ENCODE measurements around the gene ZDHHC5. TPM values are rescaled to one million over a fixed set of nuclear protein-coding genes. Genes with fewer than 3 reads are reported as not detected.

The ZDHHC5 gene
- total RNA-seq, 1 donor from 2014 or later, result 89.8 TPM

GRCh38 chr11:57741132-57742086 is 73.5 kb downstream of the ZDHHC5 start, which contains the start of gene SELENOH:
TSS of gene SELENOH (plus strand) at chr11:57741491. CDS start at chr11:57741596, 105 bp downstream.
- H3K36me3 ChIP-seq (ENCODE audit: insufficient read depth, low read length), result peaks cover 35% of the 10 kb centered on the region
- no peaks in the 10 kb centered on the region for H3K9me3 Mint-ChIP-seq (ENCODE audit: unreplicated experiment)
- peak within 1 kb of the TSS; percentile 92 for H3K27ac Mint-ChIP-seq (ENCODE audit: unreplicated experiment)

DNA sequence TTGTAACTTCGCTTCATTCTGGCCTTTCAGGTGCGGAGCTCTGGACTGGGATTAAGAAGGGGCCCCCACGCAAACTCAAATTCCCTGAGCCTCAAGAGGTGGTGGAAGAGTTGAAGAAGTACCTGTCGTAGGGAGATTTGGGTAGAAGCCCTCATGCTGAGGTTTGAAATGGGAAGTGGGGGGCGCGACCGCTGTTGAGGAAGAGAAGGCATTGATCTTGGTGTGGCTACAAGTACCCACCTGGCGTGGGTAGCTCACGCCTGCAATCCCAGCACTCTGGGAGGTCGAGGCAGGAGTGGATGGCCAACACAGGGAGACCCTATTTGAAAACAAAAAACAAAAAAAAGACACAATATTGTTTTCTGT is 74.2 kb downstream of the ZDHHC5 start:
- H3K36me3 Mint-ChIP-seq (ENCODE audit: low read depth, unreplicated experiment), result peaks cover 21% of the 10 kb centered on the region
- H3K27ac Mint-ChIP-seq (ENCODE audit: unreplicated experiment), result peak overlapping the region; percentile 92
- no peak for FAIRE-seq
- peak overlapping the region; percentile 69 for H3K27ac ChIP-seq (ENCODE audit: low read depth, low read length)
- TF ChIP-seq EZH2 (IDR thresholded peaks at IDR 0.05; ENCODE audit: insufficient read depth, low read length), result no peak
- TF ChIP-seq CTCF (IDR thresholded peaks at IDR 0.05; ENCODE audit: insufficient read depth, low read depth, low read length), result no peak
- H3K9ac ChIP-seq (ENCODE audit: low read length), result peak overlapping the region; percentile 94
- H3K4me1 Mint-ChIP-seq (ENCODE audit: low read depth, unreplicated experiment), result peaks cover 10% of the 10 kb centered on the region
- H3K9me3 Mint-ChIP-seq (ENCODE audit: unreplicated experiment), result no peaks in the 10 kb centered on the region
- peaks cover 35% of the 10 kb centered on the region for H3K36me3 ChIP-seq (ENCODE audit: insufficient read depth, low read length)
- no peaks in the 10 kb centered on the region for H3K9me3 ChIP-seq (ENCODE audit: insufficient read depth, low read depth, low read length)
- no peak for DNase-seq (ENCODE audit: low read depth)
- peaks cover 39% of the 10 kb centered on the region for H3K79me2 ChIP-seq (ENCODE audit: insufficient read depth, low read length)
- peak overlapping the region; percentile 69 for H2AFZ ChIP-seq (ENCODE audit: low read depth, low read length)
- H3K4me2 ChIP-seq (ENCODE audit: low read length), result peak overlapping the region; percentile 98
- peak overlapping the region; percentile 90 for H3K4me3 ChIP-seq (ENCODE audit: insufficient read depth, low read depth, low read length)
- peak overlapping the region; percentile 99 for H3K4me3 Mint-ChIP-seq (ENCODE audit: unreplicated experiment)
- no peaks in the 10 kb centered on the region for H3K27me3 Mint-ChIP-seq (ENCODE audit: low read depth, unreplicated experiment)
- H3K27me3 ChIP-seq (ENCODE audit: insufficient read depth, low read length), result no peaks in the 10 kb centered on the region
- peaks cover 8% of the 10 kb centered on the region for H3K4me1 ChIP-seq (ENCODE audit: insufficient read depth, low read length)
- H4K20me1 ChIP-seq (ENCODE audit: insufficient read depth, low read length), result peaks cover 21% of the 10 kb centered on the region

More at GRCh38 chr11:57741132-57742086, 73.5 kb downstream of the ZDHHC5 start, which contains the start of gene SELENOH:
- Histone ChIP-seq H3K9ac (ENCODE audit: low read length) (peak within 1 kb of the TSS; percentile 94), H3K4me2 (ENCODE audit: low read length) (peak within 1 kb of the TSS; percentile 98), H3K4me1 (ENCODE audit: insufficient read depth, low read length) (peaks cover 8% of the 10 kb centered on the region), H4K20me1 (ENCODE audit: insufficient read depth, low read length) (peaks cover 22% of the 10 kb centered on the region), H3K79me2 (ENCODE audit: insufficient read depth, low read length) (peaks cover 40% of the 10 kb centered on the region), H2AFZ (ENCODE audit: low read depth, low read length) (peak within 1 kb of the TSS; percentile 69), H3K27me3 (ENCODE audit: insufficient read depth, low read length) (no peaks in the 10 kb centered on the region), H3K27ac (ENCODE audit: low read depth, low read length) (peak within 1 kb of the TSS; percentile 69), H3K9me3 (ENCODE audit: insufficient read depth, low read depth, low read length) (no peaks in the 10 kb centered on the region), H3K4me3 (ENCODE audit: insufficient read depth, low read depth, low read length) (peak within 1 kb of the TSS; percentile 90)
- Mint-ChIP-seq H3K4me1 (ENCODE audit: low read depth, unreplicated experiment) (peaks cover 10% of the 10 kb centered on the region), H3K27me3 (ENCODE audit: low read depth, unreplicated experiment) (no peaks in the 10 kb centered on the region), H3K4me3 (ENCODE audit: unreplicated experiment) (peak within 1 kb of the TSS; percentile 99), H3K36me3 (ENCODE audit: low read depth, unreplicated experiment) (peaks cover 21% of the 10 kb centered on the region)
- no peak for TF ChIP-seq EZH2 (IDR thresholded peaks at IDR 0.05; ENCODE audit: insufficient read depth, low read length)
- TF ChIP-seq CTCF (IDR thresholded peaks at IDR 0.05; ENCODE audit: insufficient read depth, low read depth, low read length), result no peak
- peak; percentile 97 for DNase-seq (ENCODE audit: low read depth)
- FAIRE-seq, result no peak

All from astrocyte (in vitro differentiated cells and primary cell).